SK-N-SH (cell line): Measurements from ENCODE around the gene ANLN.

ENCODE experiments used
- CTCF ChIP-seq: fragments of 200-600 bp; sonication (generic); IDR thresholded peaks from 2 replicates; pipeline ENCODE4 v1.6.1; 2017; ENCODE audit warnings: antibody characterized with exemption, mild to moderate bottlenecking, moderate library complexity
- EZH2phosphoT487 ChIP-seq: fragments of 200-600 bp; sonication (generic); IDR thresholded peaks from 2 replicates; pipeline ENCODE4 v1.6.1; 2017; ENCODE audit warnings: low read depth, mixed run types, mild to moderate bottlenecking, antibody characterized with exemption, moderate library complexity, borderline replicate concordance
- FOXM1 ChIP-seq: IDR thresholded peaks from 2 replicates; pipeline ENCODE4 v1.4.0; 2012; ENCODE audit warnings: low read depth, mild to moderate bottlenecking
- GABPA ChIP-seq: IDR thresholded peaks from 2 replicates; pipeline ENCODE4 v1.4.0; 2012; ENCODE audit warnings: low read depth, mild to moderate bottlenecking
- NFIC ChIP-seq: IDR thresholded peaks from 2 replicates; pipeline ENCODE4 v1.4.0; 2012; ENCODE audit warnings: borderline replicate concordance
- POLR2AphosphoS5 ChIP-seq: IDR thresholded peaks from 2 replicates; pipeline ENCODE4 v1.6.1; 2012; ENCODE audit warnings: low read depth, low read length
- RCOR1 ChIP-seq: fragments of 150-350 bp; IDR thresholded peaks from 2 replicates; pipeline ENCODE4 v1.6.1; 2017; ENCODE audit warnings: antibody characterized with exemption, low read length
- REST ChIP-seq: IDR thresholded peaks from 2 replicates; pipeline ENCODE4 v1.6.1; 2012; ENCODE audit warnings: mild to moderate bottlenecking, low read depth, low read length, moderate library complexity
- RFX5 ChIP-seq: IDR thresholded peaks from 2 replicates; pipeline ENCODE4 v1.6.1; 2012; ENCODE audit warnings: mild to moderate bottlenecking, improper control_type of control experiment, low read length
- RXRA ChIP-seq: IDR thresholded peaks from 2 replicates; pipeline ENCODE4 v1.4.0; 2012; ENCODE audit warnings: low read depth, mild to moderate bottlenecking, borderline replicate concordance
- SMC3 ChIP-seq: IDR thresholded peaks from 2 replicates; pipeline ENCODE4 v1.6.1; 2012; ENCODE audit warnings: low read depth, low read length, improper control_type of control experiment
- TCF12 ChIP-seq: IDR thresholded peaks from 2 replicates; pipeline ENCODE4 v1.4.0; 2012
- USF2 ChIP-seq: fragments of 150-350 bp; IDR thresholded peaks from 2 replicates; pipeline ENCODE4 v1.6.1; 2017; ENCODE audit warnings: antibody characterized with exemption, low read length, low read depth, borderline replicate concordance

GRCh38 chr7:36348771-36349170 lies 40.9 kb upstream of the ANLN start:
- TF ChIP-seq EZH2phosphoT487 (no peak), GABPA (no peak), SMC3 (no peak), TCF12 (no peak), POLR2AphosphoS5 (no peak), USF2 (no peak), CTCF (no peak), FOXM1 (no peak), RCOR1 (no peak), NFIC (no peak), REST (no peak), RFX5 (no peak), RXRA (no peak)
